HL-60 (cell line): Measurements from ENCODE around the gene NRXN2.

ENCODE experiments used
- DNase-seq, 2 experiments: peaks; one replicate each; pipeline ENCODE4 v3.0.0-alpha.2; 2010 to 2020; ENCODE audit warnings: low read depth in 1 of 2, low spot score in 1 of 2
- H3K27ac ChIP-seq: fragments of 250-450 bp; sonication (Bioruptor Pico); replicated peaks from 2 replicates; pipeline ENCODE4 v1.5.1; 2020; ENCODE audit warnings: mild to moderate bottlenecking, moderate library complexity
- H3K27me3 ChIP-seq: fragments of 250-450 bp; sonication (Bioruptor Pico); 2 replicates; pipeline ENCODE4 v1.5.1; 2021; ENCODE audit warnings: mild to moderate bottlenecking, moderate library complexity; ENCODE audit not compliant: insufficient read depth, poor library complexity, severe bottlenecking
- H3K4me3 ChIP-seq: replicated peaks from 2 replicates; pipeline ENCODE4 v1.5.1; 2011; ENCODE audit warnings: mild to moderate bottlenecking, control low read depth, low read length; ENCODE audit not compliant: insufficient read depth
- CTCF ChIP-seq: IDR thresholded peaks from one replicate; pipeline ENCODE4 v1.5.1; 2011; ENCODE audit warnings: low read length, control low read depth, inconsistent platforms; ENCODE audit not compliant: insufficient read depth
- GABPA ChIP-seq: IDR thresholded peaks from 2 replicates; pipeline ENCODE4 v1.6.1; 2012; ENCODE audit warnings: low read depth
- POLR2AphosphoS5 ChIP-seq: IDR thresholded peaks from 2 replicates; pipeline ENCODE4 v1.6.1; 2012; ENCODE audit warnings: low read depth
- REST ChIP-seq: IDR thresholded peaks from 2 replicates; pipeline ENCODE4 v1.6.1; 2012; ENCODE audit warnings: low read depth; ENCODE audit not compliant: insufficient replicate concordance
- SPI1 ChIP-seq: IDR thresholded peaks from 2 replicates; pipeline ENCODE4 v1.6.1; 2012; ENCODE audit warnings: low read depth, mild to moderate bottlenecking, borderline replicate concordance

Gene NRXN2

GRCh38 chr11:64751136-64751535 lies 28.1 kb upstream of the NRXN2 start:
- TF ChIP-seq GABPA (no peak), CTCF (no peak), REST (no peak), SPI1 (no peak), POLR2AphosphoS5 (no peak)
- Histone ChIP-seq H3K27me3 (no peaks in the 10 kb centered on the region), H3K4me3 (no peak overlapping the region), H3K27ac (no peak overlapping the region)
- DNase-seq, result no peak

DNA sequence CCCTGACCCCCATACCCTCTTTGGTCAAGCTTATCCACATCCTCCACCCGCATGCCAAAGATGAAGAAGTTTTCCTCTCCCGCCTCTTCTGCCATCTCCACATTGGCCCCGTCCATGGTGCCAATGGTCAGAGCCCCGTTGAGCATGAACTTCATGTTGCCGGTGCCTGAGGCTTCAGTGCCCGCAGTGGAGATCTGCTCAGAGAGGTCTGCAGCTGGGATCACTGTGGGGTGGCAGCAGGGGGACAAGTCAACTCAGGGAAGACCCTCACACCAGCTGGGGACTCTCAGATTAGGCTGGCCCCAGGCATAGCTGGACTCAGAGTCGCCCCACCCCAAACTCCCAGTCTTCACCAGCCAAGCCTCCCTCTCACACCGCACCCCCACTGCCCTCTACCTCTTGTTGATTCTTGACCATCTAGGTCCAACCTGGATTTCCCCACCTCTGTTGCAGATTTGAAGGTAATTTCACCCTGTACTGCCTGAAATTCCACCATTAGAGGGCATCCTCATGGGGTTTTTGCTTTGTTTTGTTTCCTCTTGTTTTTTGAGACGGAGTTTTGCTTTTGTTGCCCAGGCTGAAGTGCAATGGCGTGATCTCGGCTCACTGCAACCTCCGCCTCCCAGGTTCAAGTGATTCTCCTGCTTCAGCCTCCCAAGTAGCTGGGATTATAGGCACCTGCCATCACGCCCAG lies 27.5 kb upstream of the NRXN2 start:
- no peak overlapping the region for H3K4me3 ChIP-seq
- TF ChIP-seq REST, result no peak
- no peak for TF ChIP-seq CTCF
- no peak for TF ChIP-seq GABPA
- TF ChIP-seq POLR2AphosphoS5, result no peak
- TF ChIP-seq SPI1, result no peak
- H3K27ac ChIP-seq, result no peak overlapping the region
- H3K27me3 ChIP-seq, result no peaks in the 10 kb centered on the region
- no peak for DNase-seq

GRCh38 chr11:64747961-64748665 lies 25.1 kb upstream of the NRXN2 start:
- Histone ChIP-seq H3K27me3 (no peaks in the 10 kb centered on the region), H3K4me3 (no peak overlapping the region), H3K27ac (no peak overlapping the region)
- DNase-seq, result no peak
- TF ChIP-seq SPI1, result no peak
- TF ChIP-seq REST, result no peak
- TF ChIP-seq POLR2AphosphoS5, result no peak
- no peak for TF ChIP-seq CTCF
